GM10248 (cell line): Measurements from ENCODE around the gene ATP6V1G1.

Experiments used
- CTCF ChIA-PET: fragments of 300-600 bp; sonication (Branson Sonifier 250); formaldehyde crosslinking; extraction: SDS; loops from one replicate; lab custom pipeline; 2021; ENCODE audit warnings: antibody characterized with exemption; lab: Yijun Ruan, JAX
- POLR2A ChIA-PET: fragments of 350-650 bp; sonication (Branson Sonifier 250); formaldehyde crosslinking; extraction: SDS; loops from one replicate; lab custom pipeline; 2020; ENCODE audit warnings: antibody characterized with exemption; lab: Yijun Ruan, JAX
- DNase-seq: peaks from one replicate; pipeline ENCODE4 v3.0.0; 2012; ENCODE audit errors: extremely low spot score
- CTCF ChIP-seq: IDR thresholded peaks from 2 replicates; pipeline ENCODE4 v1.5.1; 2012; ENCODE audit warnings: mild to moderate bottlenecking, low read depth; ENCODE audit errors: extremely low read depth, missing control alignments, control extremely low read depth

Gene ATP6V1G1

GRCh38 chr9:114627553-114627952 lies 40.0 kb downstream of the ATP6V1G1 start:
- ChIA-PET POLR2A (no interaction called here), CTCF (interaction anchor here (0.9 to 7.5 kb wide), 3 partner anchors 10 to 222 kb away, joined by 3 to 35 read pairs (median 4); no protein-coding TSS in a partner anchor)
- no peak for TF ChIP-seq CTCF
- no peak for DNase-seq

- ChIA-PET CTCF (interaction anchor here (0.6 to 7.5 kb wide), 4 partner anchors 15 to 224 kb away, joined by 3 to 35 read pairs (median 3); no protein-coding TSS in a partner anchor), POLR2A (interaction anchor here (0.5 to 1.0 kb wide), 2 partner anchors 42 to 527 kb away, joined by 3 to 5 read pairs; partner anchors contain the start of gene ATP6V1G1)
- no peak for DNase-seq
- TF ChIP-seq CTCF = no peak
These were observed 42.1 kb downstream of the ATP6V1G1 start for GRCh38 chr9:114629563-114630090.

GRCh38 chr9:114631166-114631565 lies 43.6 kb downstream of the ATP6V1G1 start:
- DNase-seq = no peak
- ChIA-PET CTCF (interaction anchor here (7.5 kb wide), 1 partner anchor 22 kb away, joined by 35 read pairs; no protein-coding TSS in a partner anchor), POLR2A (no interaction called here)
- no peak for TF ChIP-seq CTCF

GRCh38 chr9:114633438-114634089 lies 46.0 kb downstream of the ATP6V1G1 start:
- ChIA-PET CTCF (interaction anchor here (0.6 to 7.5 kb wide), 4 partner anchors 14 to 146 kb away, joined by 4 to 35 read pairs (median 4); no protein-coding TSS in a partner anchor), POLR2A (no interaction called here)
- TF ChIP-seq CTCF = no peak
- DNase-seq = no peak

- ChIA-PET CTCF (interaction anchor here (0.6 to 1.1 kb wide), 2 partner anchors 18 to 42 kb away, joined by 3 to 4 read pairs; no protein-coding TSS in a partner anchor), POLR2A (no interaction called here)
- no peak for DNase-seq
- no peak for TF ChIP-seq CTCF
These were observed 46.8 kb downstream of the ATP6V1G1 start for GRCh38 chr9:114634387-114634786.

GRCh38 chr9:114638404-114638803 lies 50.8 kb downstream of the ATP6V1G1 start:
- ChIA-PET POLR2A (interaction anchor here (0.6 kb wide), 1 partner anchor 44 kb away, joined by 6 read pairs; no protein-coding TSS in a partner anchor), CTCF (interaction anchor here (0.8 to 1.4 kb wide), 3 partner anchors 15 to 151 kb away, joined by 3 to 4 read pairs (median 3); no protein-coding TSS in a partner anchor)
- TF ChIP-seq CTCF = no peak
- no peak for DNase-seq
